ENCODE data around the gene HAS3.

- TF ChIP-seq POLR2A (IDR thresholded peaks at IDR 0.05) (no peak), CTCF (IDR thresholded peaks at IDR 0.05) (no peak)
Measured at GRCh38 chr16:69088684-69089083, 16.8 kb upstream of the HAS3 start.
